Measurements from ENCODE around the gene CARS1.

Gene CARS1

GRCh38 chr11:2952290-2952689, 104.9 kb downstream of the CARS1 start:
- DNase-seq (ENCODE audit: low spot score), result no peak
- no peak for TF ChIP-seq CTCF (IDR thresholded peaks at IDR 0.05; ENCODE audit: extremely low read depth, insufficient read depth, missing control alignments)
- in situ Hi-C loops (cut with MboI; ENCODE audit: low pct_unique_long_range_greater_than_20kb, low sequenced_read_pairs, unreplicated experiment), result no loop called here

GRCh38 chr11:2951231-2952110, 105.8 kb downstream of the CARS1 start:
- no peak for TF ChIP-seq CTCF (IDR thresholded peaks at IDR 0.05; ENCODE audit: extremely low read depth, insufficient read depth, missing control alignments)
- no peak for DNase-seq (ENCODE audit: low spot score)
- in situ Hi-C loops (cut with MboI; ENCODE audit: low pct_unique_long_range_greater_than_20kb, low sequenced_read_pairs, unreplicated experiment), result no loop called here

Measured in GM13977 (cell line).